Measurements from ENCODE around the gene ATCAY. TPM values are rescaled to one million over a fixed set of nuclear protein-coding genes. Genes with fewer than 3 reads are reported as not detected.
"Not testable (repeated sequence)": the region's sequence is repeated elsewhere in the genome, so short reads cannot be mapped to it uniquely, and the experiment has no call there.

Gene ATCAY
- total RNA-seq, 4 donors from 2014 or later = 0.07 to 0.67 (median 0.12) TPM; not detected in 1

DNA sequence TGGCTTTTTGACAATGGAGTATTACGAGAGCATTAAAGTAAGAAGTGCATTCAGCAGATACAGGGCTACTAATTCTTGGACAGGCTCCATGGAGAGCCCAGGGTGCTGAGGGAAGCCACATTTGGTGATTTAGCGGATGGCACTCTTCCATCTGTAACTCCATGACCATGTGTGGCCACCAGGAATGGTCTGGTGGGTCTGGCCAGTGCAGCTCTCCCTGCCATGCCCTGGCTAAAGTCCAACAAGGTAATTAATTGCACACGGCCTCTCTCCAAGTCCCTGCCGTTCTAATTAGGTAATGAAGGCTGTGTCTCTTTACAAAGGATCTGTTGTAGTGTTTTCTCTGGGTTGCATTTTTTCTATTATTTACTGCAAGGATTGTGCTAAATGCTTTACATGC, 7.3 kb upstream of the ATCAY start:
- WGBS, 2 donors (ENCODE audit: low coverage in 1 of 2) = 19 to 49% methylated on average over 2 to 4 of the region's 4 CpGs

GRCh38 chr19:3874695-3875094, 5.8 kb upstream of the ATCAY start:
- not testable (repeated sequence) for ATAC-seq, H3K36me3 ChIP-seq, H3K4me3 ChIP-seq, H3K9me3 ChIP-seq, H3K27ac ChIP-seq, H3K4me1 ChIP-seq
- peaks cover 85% of the 10 kb centered on the region for H3K27me3 ChIP-seq
- WGBS, 2 donors (ENCODE audit: low coverage in 1 of 2) = 50 to 57% methylated on average over 3 to 10 of the region's 13 CpGs

More for the DNA sequence above, 7.3 kb upstream of the ATCAY start:
- no peak overlapping the region for H3K4me3 ChIP-seq
- ATAC-seq = no peak
- H3K4me1 ChIP-seq = peaks cover 0 to 8% (median 4%) of the 10 kb centered on the region in 3 donors
- TF ChIP-seq POLR2A (IDR thresholded peaks at IDR 0.05) (no peak), EP300 (IDR thresholded peaks at IDR 0.05) (no peak), POLR2AphosphoS5 (IDR thresholded peaks at IDR 0.05) (no peak)
- TF ChIP-seq, protein P1, sequence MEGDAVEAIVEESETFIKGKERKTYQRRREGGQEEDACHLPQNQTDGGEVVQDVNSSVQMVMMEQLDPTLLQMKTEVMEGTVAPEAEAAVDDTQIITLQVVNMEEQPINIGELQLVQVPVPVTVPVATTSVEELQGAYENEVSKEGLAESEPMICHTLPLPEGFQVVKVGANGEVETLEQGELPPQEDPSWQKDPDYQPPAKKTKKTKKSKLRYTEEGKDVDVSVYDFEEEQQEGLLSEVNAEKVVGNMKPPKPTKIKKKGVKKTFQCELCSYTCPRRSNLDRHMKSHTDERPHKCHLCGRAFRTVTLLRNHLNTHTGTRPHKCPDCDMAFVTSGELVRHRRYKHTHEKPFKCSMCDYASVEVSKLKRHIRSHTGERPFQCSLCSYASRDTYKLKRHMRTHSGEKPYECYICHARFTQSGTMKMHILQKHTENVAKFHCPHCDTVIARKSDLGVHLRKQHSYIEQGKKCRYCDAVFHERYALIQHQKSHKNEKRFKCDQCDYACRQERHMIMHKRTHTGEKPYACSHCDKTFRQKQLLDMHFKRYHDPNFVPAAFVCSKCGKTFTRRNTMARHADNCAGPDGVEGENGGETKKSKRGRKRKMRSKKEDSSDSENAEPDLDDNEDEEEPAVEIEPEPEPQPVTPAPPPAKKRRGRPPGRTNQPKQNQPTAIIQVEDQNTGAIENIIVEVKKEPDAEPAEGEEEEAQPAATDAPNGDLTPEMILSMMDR (IDR thresholded peaks at IDR 0.05) = no peak
- H3K27me3 ChIP-seq = peaks cover 86% of the 10 kb centered on the region
- H3K9me3 ChIP-seq = peaks cover 0 to 8% (median 0%) of the 10 kb centered on the region in 3 donors
- no peak overlapping the region for H3K27ac ChIP-seq
- no peaks in the 10 kb centered on the region for H3K36me3 ChIP-seq

- WGBS, 2 donors (ENCODE audit: low coverage in 1 of 2) = 64% methylated on average over 9 of the region's 12 CpGs; no CpG with 5 or more reads in 1 of the 2 donors
- TF ChIP-seq EP300 (IDR thresholded peaks at IDR 0.05) (no peak), POLR2A (IDR thresholded peaks at IDR 0.05) (no peak), POLR2AphosphoS5 (IDR thresholded peaks at IDR 0.05) (no peak)
- TF ChIP-seq, protein P1 (IDR thresholded peaks at IDR 0.05) = no peak
- Histone ChIP-seq H3K36me3 (no peaks in the 10 kb centered on the region), H3K27me3 (peaks cover 90% of the 10 kb centered on the region), H3K4me1 (peaks cover 0 to 14% (median 0%) of the 10 kb centered on the region in 3 donors), H3K27ac (no peak overlapping the region), H3K4me3 (no peak overlapping the region), H3K9me3 (no peaks in the 10 kb centered on the region)
- ATAC-seq = no peak
Observed at GRCh38 chr19:3879656-3880055, 829 bp upstream of the ATCAY start.

GRCh38 chr19:3881272-3882040, 971 bp downstream of the ATCAY start:
- ATAC-seq = no peak
- no peaks in the 10 kb centered on the region for H3K9me3 ChIP-seq
- H3K4me1 ChIP-seq = peaks cover 0 to 14% (median 0%) of the 10 kb centered on the region in 3 donors
- no peak overlapping the region for H3K4me3 ChIP-seq
- no peak overlapping the region for H3K27ac ChIP-seq
- H3K27me3 ChIP-seq = peaks cover 78% of the 10 kb centered on the region
- no peaks in the 10 kb centered on the region for H3K36me3 ChIP-seq
- TF ChIP-seq POLR2AphosphoS5 (IDR thresholded peaks at IDR 0.05) = no peak
- TF ChIP-seq, protein P1 (IDR thresholded peaks at IDR 0.05) = no peak
- no peak for TF ChIP-seq EP300 (IDR thresholded peaks at IDR 0.05)
- TF ChIP-seq POLR2A (IDR thresholded peaks at IDR 0.05) = no peak
- 3 to 4% methylated on average over 12 to 14 of the region's 31 CpGs for WGBS, 2 donors (ENCODE audit: low coverage in 1 of 2)

DNA sequence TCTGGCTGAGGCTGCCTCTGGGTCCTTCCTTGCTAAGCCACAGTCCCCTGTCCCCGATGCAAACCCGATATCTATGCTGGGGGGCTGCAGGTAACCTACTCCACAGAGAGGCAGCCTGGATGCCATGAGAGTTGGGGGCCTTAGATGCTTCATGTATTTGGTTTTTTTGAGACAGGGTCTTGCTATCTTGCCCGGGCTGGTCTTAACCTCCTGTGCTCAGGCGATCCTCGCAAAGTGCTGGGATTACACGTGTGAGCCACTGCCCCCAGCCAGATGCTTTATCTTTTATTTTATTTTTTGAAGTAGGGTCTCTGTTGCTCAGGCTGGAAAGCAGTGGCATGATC, 1.5 kb downstream of the ATCAY start:
- 13 to 21% methylated on average over 2 to 5 of the region's 6 CpGs for WGBS, 2 donors (ENCODE audit: low coverage in 1 of 2)

More for the DNA sequence above, 1.5 kb downstream of the ATCAY start:
- no peak overlapping the region for H3K4me3 ChIP-seq
- peaks cover 77% of the 10 kb centered on the region for H3K27me3 ChIP-seq
- no peaks in the 10 kb centered on the region for H3K36me3 ChIP-seq
- no peak overlapping the region for H3K27ac ChIP-seq
- ATAC-seq = no peak
- peaks cover 0 to 14% (median 0%) of the 10 kb centered on the region in 3 donors for H3K4me1 ChIP-seq
- no peaks in the 10 kb centered on the region for H3K9me3 ChIP-seq
- TF ChIP-seq POLR2A (IDR thresholded peaks at IDR 0.05) (no peak), POLR2AphosphoS5 (IDR thresholded peaks at IDR 0.05) (no peak), EP300 (IDR thresholded peaks at IDR 0.05) (no peak)
- TF ChIP-seq, protein P1 (IDR thresholded peaks at IDR 0.05) = no peak

All from gastroesophageal sphincter (tissue), 4 donors.